OCI-LY1 (cell line): ENCODE results near the gene PRKCZ.

Experiments
- H2AFZ ChIP-seq: fragments of 200-600 bp; sonication (generic), shearing (Covaris generic); 2 replicates; pipeline ENCODE4 v1.6.0; 2014; ENCODE audit warnings: antibody characterized with exemption, mild to moderate bottlenecking, low read length
- H3F3A ChIP-seq: fragments of 200-600 bp; sonication (generic), shearing (Covaris generic); 2 replicates; pipeline ENCODE4 v1.6.0; 2014; ENCODE audit warnings: mild to moderate bottlenecking, antibody characterized with exemption, low read length, moderate library complexity; ENCODE audit not compliant: insufficient read depth
- H3K27ac ChIP-seq: fragments of 200-600 bp; sonication (generic); 2 replicates; pipeline ENCODE4 v1.5.1; 2014; ENCODE audit warnings: low read length, mixed run types, mild to moderate bottlenecking, low read depth; ENCODE audit not compliant: poor library complexity, severe bottlenecking
- H3K27me3 ChIP-seq: fragments of 200-600 bp; sonication (generic); 2 replicates; pipeline ENCODE4 v1.6.0; 2014; ENCODE audit warnings: antibody characterized with exemption, mild to moderate bottlenecking, low read length, moderate library complexity; ENCODE audit not compliant: insufficient read depth
- H3K36me3 ChIP-seq: fragments of 200-600 bp; sonication (generic); 2 replicates; pipeline ENCODE4 v1.6.1; 2014; ENCODE audit warnings: mild to moderate bottlenecking, antibody characterized with exemption, low read length, moderate library complexity, mixed read lengths; ENCODE audit not compliant: insufficient read depth
- H3K4me1 ChIP-seq: fragments of 200-600 bp; sonication (generic); 2 replicates; pipeline ENCODE4 v1.5.1; 2014; ENCODE audit warnings: mild to moderate bottlenecking, low read length, moderate library complexity; ENCODE audit not compliant: insufficient read depth, severe bottlenecking
- H3K4me2 ChIP-seq: fragments of 200-600 bp; sonication (generic), shearing (Covaris generic); 2 replicates; pipeline ENCODE4 v1.6.1; 2014; ENCODE audit warnings: low read length
- H3K4me3 ChIP-seq: fragments of 200-600 bp; sonication (generic); 2 replicates; pipeline ENCODE4 v1.5.1; 2014; ENCODE audit warnings: low read length, low read depth, mild to moderate bottlenecking, mixed read lengths; ENCODE audit not compliant: poor library complexity, severe bottlenecking
- H3K79me2 ChIP-seq: fragments of 200-600 bp; shearing (Covaris generic); 2 replicates; pipeline ENCODE4 v1.6.1; 2016; ENCODE audit warnings: mixed run types, low read length, mixed read lengths; ENCODE audit not compliant: insufficient read depth
- H3K9ac ChIP-seq: fragments of 200-600 bp; sonication (generic), shearing (Covaris generic); 2 replicates; pipeline ENCODE4 v1.6.1; 2014; ENCODE audit warnings: mild to moderate bottlenecking, low read length, mixed read lengths
- H3K9me2 ChIP-seq: fragments of 200-600 bp; sonication (generic), shearing (Covaris generic); 2 replicates; pipeline ENCODE4 v1.6.1; 2014; ENCODE audit warnings: low read depth, mild to moderate bottlenecking, low read length, mixed read lengths
- H3K9me3 ChIP-seq: fragments of 200-600 bp; shearing (Covaris generic); 2 replicates; pipeline ENCODE4 v1.6.1; 2014; ENCODE audit warnings: low read length, mixed read lengths
- H4K20me1 ChIP-seq: fragments of 200-600 bp; sonication (generic), shearing (Covaris generic); 2 replicates; pipeline ENCODE4 v1.6.0; 2016; ENCODE audit warnings: mild to moderate bottlenecking, low read length; ENCODE audit not compliant: insufficient read depth
- EZH2 ChIP-seq: fragments of 200-600 bp; sonication (generic), shearing (Covaris generic); IDR thresholded peaks from 2 replicates; pipeline ENCODE4 v1.8.0; 2017; ENCODE audit warnings: borderline replicate concordance, mixed run types, mild to moderate bottlenecking, antibody characterized with exemption, low read length, moderate library complexity, mixed read lengths
- TF ChIP-seq, protein P1 (sequence below): fragments of 200-600 bp; sonication (generic), shearing (Covaris generic); IDR thresholded peaks from 2 replicates; pipeline ENCODE4 v1.5.1; 2017; ENCODE audit warnings: mild to moderate bottlenecking, antibody characterized with exemption, low read length, moderate library complexity, mixed read lengths

PRKCZ gene

DNA sequence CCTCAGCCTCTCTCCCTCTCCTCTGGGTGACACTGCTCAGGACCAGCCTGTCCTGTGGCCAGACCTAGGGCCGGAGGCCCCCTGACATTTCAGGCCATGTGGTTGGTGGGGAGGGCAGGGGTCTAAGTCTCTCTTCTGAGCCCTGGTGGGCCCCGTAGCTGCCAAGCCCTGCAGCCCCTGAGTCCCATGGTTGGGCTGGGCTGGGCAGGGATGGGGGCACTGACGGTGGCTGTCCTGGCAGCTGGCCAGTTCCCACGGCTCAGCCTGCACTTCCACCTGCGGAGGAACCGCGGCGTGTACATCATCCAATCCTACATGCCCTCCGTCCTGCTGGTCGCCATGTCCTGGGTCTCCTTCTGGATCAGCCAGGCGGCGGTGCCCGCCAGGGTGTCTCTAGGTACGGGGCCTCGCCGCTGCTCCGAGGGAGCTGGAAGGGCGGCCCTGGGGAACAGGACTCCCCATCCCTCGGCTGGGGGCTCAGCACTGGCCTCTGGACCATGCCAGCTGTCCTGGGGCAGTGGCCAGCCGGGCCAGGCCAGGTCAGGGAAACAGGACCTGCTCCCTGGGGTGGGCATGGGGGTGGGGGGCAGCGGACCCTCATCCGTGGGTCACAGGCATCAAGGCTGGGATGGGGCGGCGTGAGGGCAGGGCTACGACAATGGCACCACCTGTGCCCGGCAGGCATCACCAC lies 21.2 kb upstream of the PRKCZ start:
- Histone ChIP-seq H3K4me3 (no peak overlapping the region), H3K27ac (no peak overlapping the region), H3K27me3 (0 out of 2 replicates have a peak, but pooled peaks cover 3% of the 10 kb centered on the region), H3K36me3 (no peaks in the 10 kb centered on the region), H3K79me2 (no peaks in the 10 kb centered on the region), H3K9me2 (no peaks in the 10 kb centered on the region), H3K4me2 (no peak overlapping the region), H2AFZ (no peak overlapping the region), H4K20me1 (no peaks in the 10 kb centered on the region), H3K9me3 (no peaks in the 10 kb centered on the region), H3F3A (no peaks in the 10 kb centered on the region), H3K4me1 (no peaks in the 10 kb centered on the region), H3K9ac (no peak overlapping the region)
- TF ChIP-seq, protein P1, sequence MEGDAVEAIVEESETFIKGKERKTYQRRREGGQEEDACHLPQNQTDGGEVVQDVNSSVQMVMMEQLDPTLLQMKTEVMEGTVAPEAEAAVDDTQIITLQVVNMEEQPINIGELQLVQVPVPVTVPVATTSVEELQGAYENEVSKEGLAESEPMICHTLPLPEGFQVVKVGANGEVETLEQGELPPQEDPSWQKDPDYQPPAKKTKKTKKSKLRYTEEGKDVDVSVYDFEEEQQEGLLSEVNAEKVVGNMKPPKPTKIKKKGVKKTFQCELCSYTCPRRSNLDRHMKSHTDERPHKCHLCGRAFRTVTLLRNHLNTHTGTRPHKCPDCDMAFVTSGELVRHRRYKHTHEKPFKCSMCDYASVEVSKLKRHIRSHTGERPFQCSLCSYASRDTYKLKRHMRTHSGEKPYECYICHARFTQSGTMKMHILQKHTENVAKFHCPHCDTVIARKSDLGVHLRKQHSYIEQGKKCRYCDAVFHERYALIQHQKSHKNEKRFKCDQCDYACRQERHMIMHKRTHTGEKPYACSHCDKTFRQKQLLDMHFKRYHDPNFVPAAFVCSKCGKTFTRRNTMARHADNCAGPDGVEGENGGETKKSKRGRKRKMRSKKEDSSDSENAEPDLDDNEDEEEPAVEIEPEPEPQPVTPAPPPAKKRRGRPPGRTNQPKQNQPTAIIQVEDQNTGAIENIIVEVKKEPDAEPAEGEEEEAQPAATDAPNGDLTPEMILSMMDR, result no peak

DNA sequence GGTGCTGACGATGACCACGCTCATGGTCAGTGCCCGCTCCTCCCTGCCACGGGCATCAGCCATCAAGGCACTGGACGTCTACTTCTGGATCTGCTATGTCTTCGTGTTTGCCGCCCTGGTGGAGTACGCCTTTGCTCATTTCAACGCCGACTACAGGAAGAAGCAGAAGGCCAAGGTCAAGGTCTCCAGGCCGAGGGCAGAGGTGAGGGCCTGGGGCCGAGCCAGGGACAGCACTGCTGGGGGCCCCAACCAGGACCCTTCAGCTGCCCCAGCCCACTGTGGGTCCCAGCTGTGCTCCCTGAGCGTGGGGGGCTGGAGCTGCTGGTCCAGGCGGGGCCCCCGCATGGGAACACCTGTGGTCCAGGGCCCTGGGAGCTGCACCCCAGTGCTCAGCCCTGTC lies 20.6 kb upstream of the PRKCZ start:
- H3K9ac ChIP-seq, result no peak overlapping the region
- TF ChIP-seq EZH2, result no peak
- TF ChIP-seq, protein P1, result no peak

DNA sequence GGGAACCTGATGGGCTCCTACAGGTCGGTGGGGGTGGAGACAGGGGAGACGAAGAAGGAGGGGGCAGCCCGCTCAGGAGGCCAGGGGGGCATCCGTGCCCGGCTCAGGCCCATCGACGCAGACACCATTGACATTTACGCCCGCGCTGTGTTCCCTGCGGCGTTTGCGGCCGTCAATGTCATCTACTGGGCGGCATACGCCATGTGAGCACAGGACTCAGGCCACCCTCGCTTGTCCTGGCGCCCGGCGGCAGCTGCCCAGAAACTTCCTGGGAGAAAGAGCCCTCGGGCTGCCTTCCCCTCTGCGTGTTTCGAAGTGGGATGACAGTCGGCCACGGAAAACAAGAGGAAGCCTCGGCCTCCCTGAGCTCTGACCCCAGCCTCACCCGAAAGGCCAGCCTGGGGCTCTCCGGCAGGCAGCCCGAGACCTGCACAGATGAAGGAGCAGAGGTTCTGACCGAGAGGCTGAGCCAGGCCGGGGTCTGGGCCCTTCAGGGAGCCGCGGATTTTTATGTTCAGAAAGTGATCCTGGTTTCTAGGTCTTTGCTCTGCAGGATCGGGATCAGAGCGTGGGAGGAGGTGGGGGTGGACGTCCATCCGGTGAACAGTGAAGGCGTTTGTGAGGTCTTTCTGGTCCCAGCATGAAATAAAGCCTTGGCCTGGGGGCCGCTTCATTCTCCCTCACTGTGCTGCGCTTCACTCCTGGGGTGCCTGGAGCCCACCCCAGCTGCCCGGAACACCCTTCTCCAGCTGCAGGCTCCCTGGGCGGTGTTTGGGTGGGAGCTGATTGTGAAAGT lies 19.9 kb upstream of the PRKCZ start:
- H3K79me2 ChIP-seq, result no peaks in the 10 kb centered on the region
- no peak overlapping the region for H3K9ac ChIP-seq
- no peak overlapping the region for H2AFZ ChIP-seq
- H3K27me3 ChIP-seq, result 0 out of 2 replicates have a peak, but pooled peaks cover 3% of the 10 kb centered on the region
- H3K36me3 ChIP-seq, result no peaks in the 10 kb centered on the region
- no peak overlapping the region for H3K27ac ChIP-seq
- no peaks in the 10 kb centered on the region for H4K20me1 ChIP-seq
- no peak overlapping the region for H3K4me2 ChIP-seq
- H3K4me3 ChIP-seq, result no peak overlapping the region
- H3K4me1 ChIP-seq, result no peaks in the 10 kb centered on the region
- H3K9me3 ChIP-seq, result no peaks in the 10 kb centered on the region
- H3F3A ChIP-seq, result no peaks in the 10 kb centered on the region
- H3K9me2 ChIP-seq, result no peaks in the 10 kb centered on the region
- TF ChIP-seq, protein P1, result no peak
- no peak for TF ChIP-seq EZH2

More for the DNA sequence above, 20.6 kb upstream of the PRKCZ start:
- Histone ChIP-seq H3K4me2 (no peak overlapping the region), H3K4me1 (no peaks in the 10 kb centered on the region), H3K9me2 (no peaks in the 10 kb centered on the region), H3K36me3 (no peaks in the 10 kb centered on the region), H3K9me3 (no peaks in the 10 kb centered on the region), H2AFZ (no peak overlapping the region), H3F3A (no peaks in the 10 kb centered on the region), H3K27ac (no peak overlapping the region), H3K79me2 (no peaks in the 10 kb centered on the region), H4K20me1 (no peaks in the 10 kb centered on the region), H3K27me3 (0 out of 2 replicates have a peak, but pooled peaks cover 3% of the 10 kb centered on the region), H3K4me3 (no peak overlapping the region)
